SU-DHL-6 (cell line): Measurements from ENCODE around the gene NPR3.

ENCODE experiments used
- H2AFZ ChIP-seq: fragments of 200-600 bp; sonication (generic); 2 replicates; pipeline ENCODE4 v1.6.1; 2014; ENCODE audit warnings: low read depth, mild to moderate bottlenecking, moderate library complexity, mixed read lengths, antibody characterized with exemption, low read length; ENCODE audit not compliant: severe bottlenecking
- H3F3A ChIP-seq: fragments of 200-600 bp; shearing (Covaris generic); 2 replicates; pipeline ENCODE4 v1.6.0; 2016; ENCODE audit warnings: antibody characterized with exemption, mild to moderate bottlenecking; ENCODE audit not compliant: insufficient read depth
- H3K27ac ChIP-seq: fragments of 200-600 bp; sonication (generic); 2 replicates; pipeline ENCODE4 v1.5.1; 2016; ENCODE audit warnings: low read depth, mild to moderate bottlenecking, low read length, moderate library complexity, mixed read lengths
- H3K27me3 ChIP-seq: fragments of 200-600 bp; sonication (generic), shearing (Covaris generic); 2 replicates; pipeline ENCODE4 v1.6.0; 2014; ENCODE audit warnings: mild to moderate bottlenecking, low read length
- H3K36me3 ChIP-seq: fragments of 200-600 bp; sonication (generic); 2 replicates; pipeline ENCODE4 v1.6.1; 2014; ENCODE audit warnings: mild to moderate bottlenecking, low read length, mixed read lengths
- H3K4me2 ChIP-seq: fragments of 300-600, 200-600 bp; shearing (Covaris generic), sonication (generic); 2 replicates; pipeline ENCODE4 v1.6.0; 2014; ENCODE audit warnings: low read length, low read depth, mild to moderate bottlenecking; ENCODE audit not compliant: poor library complexity, severe bottlenecking
- H3K4me3 ChIP-seq: fragments of 200-600 bp; sonication (generic); 2 replicates; pipeline ENCODE4 v1.5.1; 2014; ENCODE audit warnings: antibody characterized with exemption, low read length, mild to moderate bottlenecking, mixed read lengths; ENCODE audit not compliant: insufficient read depth, poor library complexity, severe bottlenecking
- H3K79me2 ChIP-seq: fragments of 200-600 bp; sonication (generic); 2 replicates; pipeline ENCODE4 v1.6.1; 2014; ENCODE audit warnings: mild to moderate bottlenecking, low read length, moderate library complexity; ENCODE audit not compliant: insufficient read depth
- H3K9ac ChIP-seq: fragments of 200-600 bp; sonication (generic); 2 replicates; pipeline ENCODE4 v1.7.0; 2014; ENCODE audit warnings: mild to moderate bottlenecking, low read length
- H3K9me2 ChIP-seq: fragments of 200-600 bp; sonication (generic); replicated peaks from 2 replicates; pipeline ENCODE4 v1.6.1; 2014; ENCODE audit warnings: low read length; ENCODE audit not compliant: insufficient read depth
- H3K9me3 ChIP-seq: fragments of 200-600 bp; sonication (generic); 2 replicates; pipeline ENCODE4 v1.6.1; 2014; ENCODE audit warnings: low read length, mixed read lengths; ENCODE audit not compliant: insufficient read depth
- H4K20me1 ChIP-seq: fragments of 200-600 bp; sonication (generic); 2 replicates; pipeline ENCODE4 v1.6.1; 2014; ENCODE audit warnings: low read depth, mild to moderate bottlenecking, antibody characterized with exemption, low read length, moderate library complexity, mixed read lengths
- CTCF ChIP-seq: fragments of 200-600 bp; sonication (generic); IDR thresholded peaks from one replicate; pipeline ENCODE4 v1.5.1; 2017; ENCODE audit warnings: antibody characterized with exemption, mild to moderate bottlenecking, low read length, moderate library complexity; ENCODE audit not compliant: insufficient read depth, poor library complexity, severe bottlenecking
- EZH2phosphoT487 ChIP-seq: fragments of 200-600 bp; sonication (generic), shearing (Covaris generic); conservative IDR thresholded peaks from 2 replicates; pipeline ENCODE4 v1.6.1; 2018; ENCODE audit warnings: mild to moderate bottlenecking, antibody characterized with exemption, low read length, moderate library complexity, mixed read lengths

The NPR3 gene

GRCh38 chr5:32833127-32833526 lies 122.0 kb downstream of the NPR3 start:
- H2AFZ ChIP-seq, result no peak overlapping the region
- no peaks in the 10 kb centered on the region for H3K27me3 ChIP-seq
- H4K20me1 ChIP-seq, result no peaks in the 10 kb centered on the region
- no peak overlapping the region for H3K4me3 ChIP-seq
- H3K9me2 ChIP-seq, result no peaks in the 10 kb centered on the region
- no peaks in the 10 kb centered on the region for H3F3A ChIP-seq
- no peaks in the 10 kb centered on the region for H3K79me2 ChIP-seq
- no peak overlapping the region for H3K4me2 ChIP-seq
- no peak overlapping the region for H3K27ac ChIP-seq
- no peak for TF ChIP-seq CTCF
- no peak for TF ChIP-seq EZH2phosphoT487
- H3K36me3 ChIP-seq, result no peaks in the 10 kb centered on the region
- no peaks in the 10 kb centered on the region for H3K9me3 ChIP-seq
- H3K9ac ChIP-seq, result no peak overlapping the region

GRCh38 chr5:32833663-32834062 lies 122.5 kb downstream of the NPR3 start:
- Histone ChIP-seq H3K27ac (no peak overlapping the region), H4K20me1 (no peaks in the 10 kb centered on the region), H3K36me3 (no peaks in the 10 kb centered on the region), H2AFZ (no peak overlapping the region), H3K9me3 (no peaks in the 10 kb centered on the region), H3K4me3 (no peak overlapping the region), H3K9ac (no peak overlapping the region), H3K79me2 (no peaks in the 10 kb centered on the region), H3F3A (no peaks in the 10 kb centered on the region), H3K4me2 (no peak overlapping the region), H3K27me3 (no peaks in the 10 kb centered on the region), H3K9me2 (no peaks in the 10 kb centered on the region)
- no peak for TF ChIP-seq CTCF
- TF ChIP-seq EZH2phosphoT487, result no peak

GRCh38 chr5:32834251-32834650 lies 123.1 kb downstream of the NPR3 start:
- no peak overlapping the region for H3K4me3 ChIP-seq
- no peaks in the 10 kb centered on the region for H3K36me3 ChIP-seq
- H3F3A ChIP-seq, result no peaks in the 10 kb centered on the region
- H3K4me2 ChIP-seq, result no peak overlapping the region
- no peaks in the 10 kb centered on the region for H3K9me2 ChIP-seq
- H3K27ac ChIP-seq, result no peak overlapping the region
- H4K20me1 ChIP-seq, result no peaks in the 10 kb centered on the region
- no peaks in the 10 kb centered on the region for H3K79me2 ChIP-seq
- H3K9me3 ChIP-seq, result no peaks in the 10 kb centered on the region
- no peaks in the 10 kb centered on the region for H3K27me3 ChIP-seq
- TF ChIP-seq CTCF, result no peak
- TF ChIP-seq EZH2phosphoT487, result no peak
- H3K9ac ChIP-seq, result no peak overlapping the region
- no peak overlapping the region for H2AFZ ChIP-seq
